ENCODE results near the gene GRK4.

Gene GRK4

GRCh38 chr4:2963966-2964471 lies 648 bp downstream of the GRK4 start:
- H3K27ac ChIP-seq (ENCODE audit: low read length), result peak overlapping the region; percentile 69
- DNase-seq (no peak), ATAC-seq (ENCODE audit: insufficient read depth, low read depth) (no peak)

DNA sequence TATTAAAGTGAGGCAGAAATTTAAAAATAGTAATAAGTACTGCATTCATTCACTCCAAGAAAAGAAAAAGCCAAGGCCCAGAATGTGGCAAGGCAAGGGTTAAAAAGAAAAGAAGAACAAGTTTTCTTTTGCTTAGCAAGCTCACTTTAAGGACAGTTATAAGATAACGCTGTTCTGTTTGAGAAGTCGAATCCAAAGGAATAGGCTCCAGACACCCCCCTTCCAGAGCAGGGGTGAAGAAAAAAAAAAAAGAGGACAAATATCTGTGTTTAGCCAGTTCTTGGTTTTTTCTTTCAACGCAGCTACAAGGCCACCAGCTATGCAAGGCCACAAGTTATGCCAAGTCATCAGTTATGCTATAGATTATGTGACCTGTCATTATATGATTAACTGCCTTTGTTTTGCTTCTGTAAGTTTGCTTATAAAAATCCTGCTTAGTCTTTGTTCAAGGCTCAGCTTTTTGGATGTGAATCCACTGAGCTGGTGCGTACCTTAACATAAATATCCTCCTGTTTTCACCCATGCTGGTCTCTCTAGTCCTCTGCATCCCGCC lies 1.4 kb downstream of the GRK4 start:
- Histone ChIP-seq H3K27ac (ENCODE audit: low read length) (no peak overlapping the region), H3K79me2 (ENCODE audit: insufficient read depth, low read length) (peaks cover 37% of the 10 kb centered on the region), H3K27me3 (ENCODE audit: insufficient read depth, low read length, poor library complexity) (no peaks in the 10 kb centered on the region), H3K4me1 (ENCODE audit: insufficient read depth, low read length) (peaks cover 31% of the 10 kb centered on the region), H3K4me2 (ENCODE audit: insufficient read depth, low read length) (peak overlapping the region; percentile 82), H3K4me3 (ENCODE audit: low read depth in 1 of 2, low read length in 2 of 2) (peak overlapping the region in 1 of 2 experiments; percentile 84; a peak in 1 of 4 replicates), H3K9ac (ENCODE audit: low read depth, low read length) (peak overlapping the region; percentile 89), H3K36me3 (ENCODE audit: insufficient read depth, low read length) (peaks cover 7% of the 10 kb centered on the region), H2AFZ (ENCODE audit: low read depth, low read length) (no peak overlapping the region), H4K20me1 (ENCODE audit: insufficient read depth, low read length) (peaks cover 16% of the 10 kb centered on the region), H3K9me3 (ENCODE audit: insufficient read depth, low read length, severe bottlenecking) (no peaks in the 10 kb centered on the region)
- DNase-seq, result no peak
- TF ChIP-seq, protein P1, sequence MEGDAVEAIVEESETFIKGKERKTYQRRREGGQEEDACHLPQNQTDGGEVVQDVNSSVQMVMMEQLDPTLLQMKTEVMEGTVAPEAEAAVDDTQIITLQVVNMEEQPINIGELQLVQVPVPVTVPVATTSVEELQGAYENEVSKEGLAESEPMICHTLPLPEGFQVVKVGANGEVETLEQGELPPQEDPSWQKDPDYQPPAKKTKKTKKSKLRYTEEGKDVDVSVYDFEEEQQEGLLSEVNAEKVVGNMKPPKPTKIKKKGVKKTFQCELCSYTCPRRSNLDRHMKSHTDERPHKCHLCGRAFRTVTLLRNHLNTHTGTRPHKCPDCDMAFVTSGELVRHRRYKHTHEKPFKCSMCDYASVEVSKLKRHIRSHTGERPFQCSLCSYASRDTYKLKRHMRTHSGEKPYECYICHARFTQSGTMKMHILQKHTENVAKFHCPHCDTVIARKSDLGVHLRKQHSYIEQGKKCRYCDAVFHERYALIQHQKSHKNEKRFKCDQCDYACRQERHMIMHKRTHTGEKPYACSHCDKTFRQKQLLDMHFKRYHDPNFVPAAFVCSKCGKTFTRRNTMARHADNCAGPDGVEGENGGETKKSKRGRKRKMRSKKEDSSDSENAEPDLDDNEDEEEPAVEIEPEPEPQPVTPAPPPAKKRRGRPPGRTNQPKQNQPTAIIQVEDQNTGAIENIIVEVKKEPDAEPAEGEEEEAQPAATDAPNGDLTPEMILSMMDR (IDR thresholded peaks at IDR 0.05; ENCODE audit: borderline replicate concordance, extremely low read depth, low read length, poor library complexity, severe bottlenecking), result no peak
- no peak for TF ChIP-seq EZH2 (IDR thresholded peaks at IDR 0.05; ENCODE audit: borderline replicate concordance, low read depth, low read length, severe bottlenecking)
- ATAC-seq (ENCODE audit: insufficient read depth, low read depth), result no peak

More at GRCh38 chr4:2963966-2964471, 648 bp downstream of the GRK4 start:
- H3K4me2 ChIP-seq (ENCODE audit: insufficient read depth, low read length), result peak overlapping the region; percentile 82
- H3K4me1 ChIP-seq (ENCODE audit: insufficient read depth, low read length), result peaks cover 31% of the 10 kb centered on the region
- H3K27me3 ChIP-seq (ENCODE audit: insufficient read depth, low read length, poor library complexity), result no peaks in the 10 kb centered on the region
- TF ChIP-seq, protein P1 (IDR thresholded peaks at IDR 0.05; ENCODE audit: borderline replicate concordance, extremely low read depth, low read length, poor library complexity, severe bottlenecking), result no peak
- TF ChIP-seq EZH2 (IDR thresholded peaks at IDR 0.05; ENCODE audit: borderline replicate concordance, low read depth, low read length, severe bottlenecking), result no peak
- H3K9ac ChIP-seq (ENCODE audit: low read depth, low read length), result peak overlapping the region; percentile 89
- no peaks in the 10 kb centered on the region for H3K9me3 ChIP-seq (ENCODE audit: insufficient read depth, low read length, severe bottlenecking)
- peak overlapping the region; percentile 76 to 84 for H3K4me3 ChIP-seq (ENCODE audit: low read depth in 1 of 2, low read length in 2 of 2)
- H2AFZ ChIP-seq (ENCODE audit: low read depth, low read length), result peak overlapping the region; percentile 94
- peaks cover 23% of the 10 kb centered on the region for H4K20me1 ChIP-seq (ENCODE audit: insufficient read depth, low read length)
- H3K36me3 ChIP-seq (ENCODE audit: insufficient read depth, low read length), result peaks cover 10% of the 10 kb centered on the region
- peaks cover 43% of the 10 kb centered on the region for H3K79me2 ChIP-seq (ENCODE audit: insufficient read depth, low read length)

DNA sequence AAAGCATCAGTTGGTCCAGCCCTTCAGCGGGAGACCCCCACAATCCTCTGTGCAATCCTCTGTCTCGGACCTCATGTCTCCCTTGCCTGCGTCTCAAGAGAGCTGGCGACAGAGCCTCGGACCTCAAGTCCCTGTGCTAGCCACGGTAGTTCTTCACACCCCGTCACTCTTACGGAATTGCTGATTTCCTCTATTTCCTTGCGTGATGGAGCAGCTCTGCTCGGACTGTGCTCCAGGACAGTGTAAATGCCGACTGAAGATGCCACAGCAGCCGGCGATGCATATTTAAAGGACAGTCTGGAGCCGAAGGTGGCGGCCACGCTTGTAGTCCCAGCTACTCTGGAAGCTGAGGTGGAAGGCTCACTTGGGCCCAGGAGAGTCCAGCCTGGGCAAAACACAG lies 1.9 kb downstream of the GRK4 start:
- no peaks in the 10 kb centered on the region for H3K9me3 ChIP-seq (ENCODE audit: insufficient read depth, low read length, severe bottlenecking)
- no peak overlapping the region for H2AFZ ChIP-seq (ENCODE audit: low read depth, low read length)
- TF ChIP-seq EZH2 (IDR thresholded peaks at IDR 0.05; ENCODE audit: borderline replicate concordance, low read depth, low read length, severe bottlenecking), result no peak
- no peak overlapping the region for H3K27ac ChIP-seq (ENCODE audit: low read length)
- H3K9ac ChIP-seq (ENCODE audit: low read depth, low read length), result no peak overlapping the region
- DNase-seq, result no peak
- H4K20me1 ChIP-seq (ENCODE audit: insufficient read depth, low read length), result peaks cover 13% of the 10 kb centered on the region
- ATAC-seq (ENCODE audit: insufficient read depth, low read depth), result no peak
- H3K27me3 ChIP-seq (ENCODE audit: insufficient read depth, low read length, poor library complexity), result no peaks in the 10 kb centered on the region
- H3K4me3 ChIP-seq (ENCODE audit: low read depth in 1 of 2, low read length in 2 of 2), result no peak overlapping the region; a peak in 1 of 4 replicates
- H3K4me2 ChIP-seq (ENCODE audit: insufficient read depth, low read length), result peak overlapping the region; percentile 82; the same call in 1 of the 2 replicates
- H3K36me3 ChIP-seq (ENCODE audit: insufficient read depth, low read length), result peaks cover 7% of the 10 kb centered on the region
- peaks cover 33% of the 10 kb centered on the region for H3K79me2 ChIP-seq (ENCODE audit: insufficient read depth, low read length)
- H3K4me1 ChIP-seq (ENCODE audit: insufficient read depth, low read length), result peaks cover 29% of the 10 kb centered on the region

- no peak overlapping the region for H3K4me3 ChIP-seq (ENCODE audit: low read depth in 1 of 2, low read length in 2 of 2)
- H4K20me1 ChIP-seq (ENCODE audit: insufficient read depth, low read length), result no peaks in the 10 kb centered on the region
- H3K36me3 ChIP-seq (ENCODE audit: insufficient read depth, low read length), result peaks cover 7% of the 10 kb centered on the region; the same call in 1 of the 2 replicates
- peaks cover 14% of the 10 kb centered on the region for H3K4me1 ChIP-seq (ENCODE audit: insufficient read depth, low read length)
- TF ChIP-seq, protein P1 (IDR thresholded peaks at IDR 0.05; ENCODE audit: borderline replicate concordance, extremely low read depth, low read length, poor library complexity, severe bottlenecking), result no peak
- TF ChIP-seq EZH2 (IDR thresholded peaks at IDR 0.05; ENCODE audit: borderline replicate concordance, low read depth, low read length, severe bottlenecking), result no peak
- H3K27me3 ChIP-seq (ENCODE audit: insufficient read depth, low read length, poor library complexity), result no peaks in the 10 kb centered on the region
- DNase-seq, result no peak
- H3K79me2 ChIP-seq (ENCODE audit: insufficient read depth, low read length), result peaks cover 10% of the 10 kb centered on the region
- H3K9me3 ChIP-seq (ENCODE audit: insufficient read depth, low read length, severe bottlenecking), result no peaks in the 10 kb centered on the region
- H3K9ac ChIP-seq (ENCODE audit: low read depth, low read length), result no peak overlapping the region
- ATAC-seq (ENCODE audit: insufficient read depth, low read depth), result no peak
- no peak overlapping the region for H2AFZ ChIP-seq (ENCODE audit: low read depth, low read length)
- H3K4me2 ChIP-seq (ENCODE audit: insufficient read depth, low read length), result no peak overlapping the region
- no peak overlapping the region for H3K27ac ChIP-seq (ENCODE audit: low read length)
These were observed 5.0 kb downstream of the GRK4 start for GRCh38 chr4:2968381-2968780.

All from DND-41 (cell line).